Panc1 (cell line): ENCODE measurements around the gene NCAPH2. TPM values are rescaled to one million over a fixed set of nuclear protein-coding genes. Genes with fewer than 3 reads are reported as not detected.
"Not testable (repeated sequence)": the region's sequence is repeated elsewhere in the genome, so short reads cannot be mapped to it uniquely, and the experiment has no call there.

Experiments
- ATAC-seq: fragments of 200-7000 bp; cut with Tn5 transposase; 2 replicates; pipeline ENCODE4 v1.9.1; 2020; ENCODE audit warnings: mild to moderate bottlenecking, moderate library complexity
- BruUV-seq: library from RNA; stranded (reverse); fragments of 400-500 nt; replicated peaks from 2 replicates; lab custom pipeline; 2021; lab: Mats Ljungman, UMichigan
- CTCF ChIA-PET: fragments of 300-600 bp; sonication (Branson Sonifier 250); formaldehyde crosslinking; loops from one replicate; lab custom pipeline; 2022; ENCODE audit warnings: antibody characterized with exemption; lab: Charles Lee
- POLR2A ChIA-PET: fragments of 300-600 bp; sonication (Branson Sonifier 250); formaldehyde crosslinking; loops from one replicate; lab custom pipeline; 2022; ENCODE audit warnings: antibody characterized with exemption; lab: Charles Lee
- DNase-seq: peaks from one replicate; pipeline ENCODE4 v3.0.0-alpha.2; 2010; ENCODE audit warnings: low read depth, low spot score
- H3K27ac ChIP-seq: 2 replicates; pipeline ENCODE4 v1.5.1; 2011; ENCODE audit warnings: mild to moderate bottlenecking, low read length, inconsistent platforms
- H3K27me3 ChIP-seq: fragments of 200-500 bp; sonication (Bioruptor generic); 2 replicates; pipeline ENCODE4 v1.6.0; 2014; ENCODE audit warnings: low read length, inconsistent platforms; ENCODE audit not compliant: control insufficient read depth, insufficient read depth
- H3K36me3 ChIP-seq: fragments of 200-500 bp; sonication (Bioruptor generic); 2 replicates; pipeline ENCODE4 v1.5.1; 2014; ENCODE audit warnings: inconsistent platforms, mild to moderate bottlenecking, low read length, moderate library complexity; ENCODE audit not compliant: control insufficient read depth, insufficient read depth
- H3K4me1 ChIP-seq: 2 replicates; pipeline ENCODE4 v1.5.1; 2011; ENCODE audit warnings: inconsistent platforms, mild to moderate bottlenecking, low read length, moderate library complexity; ENCODE audit not compliant: control insufficient read depth, insufficient read depth
- H3K4me3 ChIP-seq, 2 experiments: 2 replicates each; pipeline ENCODE4 v1.5.1; 2011 to 2012; ENCODE audit warnings: low read depth in 2 of 2, low read length in 2 of 2, mild to moderate bottlenecking in 2 of 2, inconsistent platforms in 1 of 2, moderate library complexity in 1 of 2
- H3K9me3 ChIP-seq: fragments of 200-500 bp; sonication (Bioruptor generic); 2 replicates; pipeline ENCODE4 v1.5.1; 2014; ENCODE audit warnings: low read depth, mild to moderate bottlenecking, inconsistent platforms, low read length, moderate library complexity; ENCODE audit not compliant: control insufficient read depth, insufficient read depth
- CTCF ChIP-seq: fragments of 450-650 bp; IDR thresholded peaks from 2 replicates; pipeline ENCODE4 v1.5.1; 2017; ENCODE audit warnings: mild to moderate bottlenecking
- POLR2AphosphoS5 ChIP-seq: IDR thresholded peaks from 2 replicates; pipeline ENCODE4 v1.6.1; 2012; ENCODE audit warnings: mild to moderate bottlenecking, low read depth, low read length, moderate library complexity
- REST ChIP-seq, 2 experiments: IDR thresholded peaks; 2 replicates each; pipeline ENCODE4 v1.6.1; 2011 to 2012; ENCODE audit warnings: low read depth in 2 of 2, control low read depth in 1 of 2, low read length in 1 of 2, mild to moderate bottlenecking in 1 of 2, moderate library complexity in 1 of 2; ENCODE audit not compliant: insufficient read depth in 1 of 2
- SIN3A ChIP-seq: IDR thresholded peaks from 2 replicates; pipeline ENCODE4 v1.6.1; 2012; ENCODE audit warnings: low read depth, mild to moderate bottlenecking, low read length, moderate library complexity, borderline replicate concordance; ENCODE audit not compliant: insufficient read depth
- TCF7L2 ChIP-seq: IDR thresholded peaks from 2 replicates; pipeline ENCODE4 v1.6.1; 2011; ENCODE audit warnings: mild to moderate bottlenecking, low read depth, low read length, inconsistent platforms
- in situ Hi-C: cut with HindIII; loops from 2 replicates; pipeline ENCODE4 v1.10.0; 2016; ENCODE audit warnings: low sequenced_read_pairs, low pct_unique_long_range_greater_than_20kb
- intact Hi-C: fragments of 100-400 bp; cut with micrococcal nuclease; formaldehyde crosslinking; loops from one replicate; pipeline ENCODE4 v1.10.0; 2022; ENCODE audit not compliant: unreplicated experiment
- total RNA-seq: library from RNA; stranded (reverse); gene quantifications from one replicate; pipeline ENCODE4 v1.2.1, GENCODE V29; 2021; ENCODE audit not compliant: unreplicated experiment

The NCAPH2 gene
- total RNA-seq, 1 experiment from 2014 or later = 55.6 TPM

- no peaks in the 10 kb centered on the region for H3K27me3 ChIP-seq
- CTCF ChIA-PET = no interaction called here
- in situ Hi-C loops (no loop called here), intact Hi-C loops (no loop called here)
- no peak overlapping the region for H3K27ac ChIP-seq
- no peak overlapping the region for H3K4me3 ChIP-seq
- ATAC-seq (no peak), DNase-seq (no peak)
- TF ChIP-seq REST (IDR thresholded peaks at IDR 0.05; ENCODE audit: insufficient read depth in 1 of 2, low read depth in 2 of 2, low read length in 1 of 2) = no peak
- TF ChIP-seq SIN3A = no peak
- TF ChIP-seq CTCF = no peak
- TF ChIP-seq TCF7L2 = no peak
- no peak for TF ChIP-seq POLR2AphosphoS5
- no peaks in the 10 kb centered on the region for H3K36me3 ChIP-seq
- peaks cover 3% of the 10 kb centered on the region; the same call in 1 of the 2 replicates for H3K4me1 ChIP-seq
- BruUV-seq = no TSS peak
- POLR2A ChIA-PET = no interaction called here
- no peaks in the 10 kb centered on the region for H3K9me3 ChIP-seq
Observed at GRCh38 chr22:50537765-50538164, 29.7 kb downstream of the NCAPH2 start.

GRCh38 chr22:50540381-50540780 lies 32.4 kb downstream of the NCAPH2 start:
- H3K4me3 ChIP-seq = no peak overlapping the region
- intact Hi-C loops (no loop called here), in situ Hi-C loops (no loop called here)
- TF ChIP-seq SIN3A (no peak), POLR2AphosphoS5 (no peak), TCF7L2 (no peak), REST (IDR thresholded peaks at IDR 0.05; ENCODE audit: insufficient read depth in 1 of 2, low read depth in 2 of 2, low read length in 1 of 2) (no peak), CTCF (no peak)
- H3K36me3 ChIP-seq = no peaks in the 10 kb centered on the region
- H3K27ac ChIP-seq = no peak overlapping the region
- ATAC-seq (no peak), DNase-seq (no peak)
- POLR2A ChIA-PET = no interaction called here
- CTCF ChIA-PET = no interaction called here
- peaks cover 10% of the 10 kb centered on the region for H3K4me1 ChIP-seq
- H3K27me3 ChIP-seq = no peaks in the 10 kb centered on the region
- H3K9me3 ChIP-seq = no peaks in the 10 kb centered on the region
- BruUV-seq = no TSS peak

GRCh38 chr22:50541667-50542026 lies 33.6 kb downstream of the NCAPH2 start:
- intact Hi-C loops, ATAC-seq, H3K4me3 ChIP-seq, POLR2A ChIA-PET, in situ Hi-C loops, H3K27me3 ChIP-seq, H3K9me3 ChIP-seq, BruUV-seq, H3K27ac ChIP-seq, H3K36me3 ChIP-seq, DNase-seq: not testable (repeated sequence)
- peaks cover 14% of the 10 kb centered on the region for H3K4me1 ChIP-seq
- CTCF ChIA-PET = interaction anchor here (0.6 kb wide), 1 partner anchor 8 kb away, joined by 3 read pairs; no protein-coding TSS in a partner anchor
